SK-N-SH (cell line): ENCODE results near the gene PABPC1L2A.

Source experiments
- EZH2phosphoT487 ChIP-seq: fragments of 200-600 bp; sonication (generic); IDR thresholded peaks from 2 replicates; pipeline ENCODE4 v1.6.1; 2017; ENCODE audit warnings: low read depth, mixed run types, mild to moderate bottlenecking, antibody characterized with exemption, moderate library complexity, borderline replicate concordance
- FOXM1 ChIP-seq: IDR thresholded peaks from 2 replicates; pipeline ENCODE4 v1.4.0; 2012; ENCODE audit warnings: low read depth, mild to moderate bottlenecking
- JUND ChIP-seq: IDR thresholded peaks from 2 replicates; pipeline ENCODE4 v1.4.0; 2012
- MXI1 ChIP-seq: IDR thresholded peaks from 2 replicates; pipeline ENCODE4 v1.6.1; 2012; ENCODE audit warnings: mild to moderate bottlenecking, low read depth, low read length, improper control_type of control experiment
- NRF1 ChIP-seq: IDR thresholded peaks from 2 replicates; pipeline ENCODE4 v1.6.1; 2012; ENCODE audit warnings: low read depth, mild to moderate bottlenecking, low read length
- RAD21 ChIP-seq: IDR thresholded peaks from 2 replicates; pipeline ENCODE4 v1.6.1; 2012; ENCODE audit warnings: mild to moderate bottlenecking, low read length
- SIN3A ChIP-seq: IDR thresholded peaks from 2 replicates; pipeline ENCODE4 v1.6.1; 2012; ENCODE audit warnings: low read depth, mild to moderate bottlenecking, low read length, moderate library complexity, borderline replicate concordance
- TAF1 ChIP-seq: IDR thresholded peaks from 2 replicates; pipeline ENCODE4 v1.6.1; 2012; ENCODE audit warnings: low read depth, mild to moderate bottlenecking, low read length, moderate library complexity, borderline replicate concordance
- TF ChIP-seq, protein P1 (sequence below): fragments of 200-600 bp; sonication (generic); IDR thresholded peaks from 2 replicates; pipeline ENCODE4 v1.6.1; 2017; ENCODE audit warnings: antibody characterized with exemption, mild to moderate bottlenecking, moderate library complexity
- TF ChIP-seq, protein P2 (sequence below): IDR thresholded peaks from 2 replicates; pipeline ENCODE4 v1.6.1; 2012; ENCODE audit warnings: mild to moderate bottlenecking, low read depth, low read length, moderate library complexity

DNA sequence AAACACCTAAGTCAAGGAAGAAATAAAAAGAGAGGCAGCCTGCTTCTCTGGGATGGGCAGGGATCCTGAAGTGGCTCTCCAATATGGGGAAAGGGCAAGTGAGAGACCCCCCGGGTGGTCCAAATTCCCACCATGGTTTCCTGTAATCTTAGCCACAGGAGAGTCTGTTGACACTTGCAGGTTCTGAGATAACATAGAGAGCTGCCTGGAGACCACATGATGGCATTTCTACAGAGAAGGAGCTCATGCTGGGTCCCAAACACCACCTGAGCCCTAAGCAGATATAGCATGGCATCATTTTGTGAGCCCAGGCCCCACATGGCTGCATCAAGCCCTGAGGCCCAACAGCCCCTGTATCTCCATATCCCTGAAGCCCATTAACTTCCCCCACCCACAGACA lies 50.4 kb downstream of the PABPC1L2A start:
- TF ChIP-seq EZH2phosphoT487 (no peak), NRF1 (no peak), MXI1 (no peak), RAD21 (no peak), FOXM1 (no peak), TAF1 (no peak), JUND (no peak), SIN3A (no peak)
- TF ChIP-seq, protein P1, sequence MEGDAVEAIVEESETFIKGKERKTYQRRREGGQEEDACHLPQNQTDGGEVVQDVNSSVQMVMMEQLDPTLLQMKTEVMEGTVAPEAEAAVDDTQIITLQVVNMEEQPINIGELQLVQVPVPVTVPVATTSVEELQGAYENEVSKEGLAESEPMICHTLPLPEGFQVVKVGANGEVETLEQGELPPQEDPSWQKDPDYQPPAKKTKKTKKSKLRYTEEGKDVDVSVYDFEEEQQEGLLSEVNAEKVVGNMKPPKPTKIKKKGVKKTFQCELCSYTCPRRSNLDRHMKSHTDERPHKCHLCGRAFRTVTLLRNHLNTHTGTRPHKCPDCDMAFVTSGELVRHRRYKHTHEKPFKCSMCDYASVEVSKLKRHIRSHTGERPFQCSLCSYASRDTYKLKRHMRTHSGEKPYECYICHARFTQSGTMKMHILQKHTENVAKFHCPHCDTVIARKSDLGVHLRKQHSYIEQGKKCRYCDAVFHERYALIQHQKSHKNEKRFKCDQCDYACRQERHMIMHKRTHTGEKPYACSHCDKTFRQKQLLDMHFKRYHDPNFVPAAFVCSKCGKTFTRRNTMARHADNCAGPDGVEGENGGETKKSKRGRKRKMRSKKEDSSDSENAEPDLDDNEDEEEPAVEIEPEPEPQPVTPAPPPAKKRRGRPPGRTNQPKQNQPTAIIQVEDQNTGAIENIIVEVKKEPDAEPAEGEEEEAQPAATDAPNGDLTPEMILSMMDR: no peak
- TF ChIP-seq, protein P2, sequence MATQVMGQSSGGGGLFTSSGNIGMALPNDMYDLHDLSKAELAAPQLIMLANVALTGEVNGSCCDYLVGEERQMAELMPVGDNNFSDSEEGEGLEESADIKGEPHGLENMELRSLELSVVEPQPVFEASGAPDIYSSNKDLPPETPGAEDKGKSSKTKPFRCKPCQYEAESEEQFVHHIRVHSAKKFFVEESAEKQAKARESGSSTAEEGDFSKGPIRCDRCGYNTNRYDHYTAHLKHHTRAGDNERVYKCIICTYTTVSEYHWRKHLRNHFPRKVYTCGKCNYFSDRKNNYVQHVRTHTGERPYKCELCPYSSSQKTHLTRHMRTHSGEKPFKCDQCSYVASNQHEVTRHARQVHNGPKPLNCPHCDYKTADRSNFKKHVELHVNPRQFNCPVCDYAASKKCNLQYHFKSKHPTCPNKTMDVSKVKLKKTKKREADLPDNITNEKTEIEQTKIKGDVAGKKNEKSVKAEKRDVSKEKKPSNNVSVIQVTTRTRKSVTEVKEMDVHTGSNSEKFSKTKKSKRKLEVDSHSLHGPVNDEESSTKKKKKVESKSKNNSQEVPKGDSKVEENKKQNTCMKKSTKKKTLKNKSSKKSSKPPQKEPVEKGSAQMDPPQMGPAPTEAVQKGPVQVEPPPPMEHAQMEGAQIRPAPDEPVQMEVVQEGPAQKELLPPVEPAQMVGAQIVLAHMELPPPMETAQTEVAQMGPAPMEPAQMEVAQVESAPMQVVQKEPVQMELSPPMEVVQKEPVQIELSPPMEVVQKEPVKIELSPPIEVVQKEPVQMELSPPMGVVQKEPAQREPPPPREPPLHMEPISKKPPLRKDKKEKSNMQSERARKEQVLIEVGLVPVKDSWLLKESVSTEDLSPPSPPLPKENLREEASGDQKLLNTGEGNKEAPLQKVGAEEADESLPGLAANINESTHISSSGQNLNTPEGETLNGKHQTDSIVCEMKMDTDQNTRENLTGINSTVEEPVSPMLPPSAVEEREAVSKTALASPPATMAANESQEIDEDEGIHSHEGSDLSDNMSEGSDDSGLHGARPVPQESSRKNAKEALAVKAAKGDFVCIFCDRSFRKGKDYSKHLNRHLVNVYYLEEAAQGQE: no peak
